HG02571 (cell line): ENCODE data around the gene C19orf81.

Experiments
- ATAC-seq: cut with Tn5 transposase; IDR thresholded peaks from one replicate; pipeline ENCODE4 v1.9.1; 2021; ENCODE audit warnings: mild to moderate bottlenecking, moderate library complexity; ENCODE audit not compliant: unreplicated experiment

The C19orf81 gene

DNA sequence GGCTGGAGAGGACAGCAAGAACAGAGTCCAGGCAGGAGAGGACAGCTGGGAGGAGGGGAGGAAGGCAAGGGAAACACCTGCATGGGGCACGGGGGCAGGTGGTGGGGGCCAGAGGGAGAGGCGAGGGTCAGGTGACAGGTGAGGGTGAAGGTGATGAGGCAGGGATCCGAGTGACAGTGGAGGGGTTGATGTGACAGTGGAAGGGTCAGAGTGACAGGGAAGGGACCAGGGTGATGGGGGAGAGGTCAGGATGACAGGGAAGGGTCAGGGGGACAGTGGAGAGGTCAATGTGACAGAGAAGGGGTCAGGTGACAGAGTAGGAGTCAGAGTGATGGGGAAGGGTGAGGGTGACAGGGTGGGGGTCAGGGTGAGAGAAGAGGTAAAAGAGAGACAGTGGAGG is 29.1 kb downstream of the C19orf81 start:
- ATAC-seq: no peak

DNA sequence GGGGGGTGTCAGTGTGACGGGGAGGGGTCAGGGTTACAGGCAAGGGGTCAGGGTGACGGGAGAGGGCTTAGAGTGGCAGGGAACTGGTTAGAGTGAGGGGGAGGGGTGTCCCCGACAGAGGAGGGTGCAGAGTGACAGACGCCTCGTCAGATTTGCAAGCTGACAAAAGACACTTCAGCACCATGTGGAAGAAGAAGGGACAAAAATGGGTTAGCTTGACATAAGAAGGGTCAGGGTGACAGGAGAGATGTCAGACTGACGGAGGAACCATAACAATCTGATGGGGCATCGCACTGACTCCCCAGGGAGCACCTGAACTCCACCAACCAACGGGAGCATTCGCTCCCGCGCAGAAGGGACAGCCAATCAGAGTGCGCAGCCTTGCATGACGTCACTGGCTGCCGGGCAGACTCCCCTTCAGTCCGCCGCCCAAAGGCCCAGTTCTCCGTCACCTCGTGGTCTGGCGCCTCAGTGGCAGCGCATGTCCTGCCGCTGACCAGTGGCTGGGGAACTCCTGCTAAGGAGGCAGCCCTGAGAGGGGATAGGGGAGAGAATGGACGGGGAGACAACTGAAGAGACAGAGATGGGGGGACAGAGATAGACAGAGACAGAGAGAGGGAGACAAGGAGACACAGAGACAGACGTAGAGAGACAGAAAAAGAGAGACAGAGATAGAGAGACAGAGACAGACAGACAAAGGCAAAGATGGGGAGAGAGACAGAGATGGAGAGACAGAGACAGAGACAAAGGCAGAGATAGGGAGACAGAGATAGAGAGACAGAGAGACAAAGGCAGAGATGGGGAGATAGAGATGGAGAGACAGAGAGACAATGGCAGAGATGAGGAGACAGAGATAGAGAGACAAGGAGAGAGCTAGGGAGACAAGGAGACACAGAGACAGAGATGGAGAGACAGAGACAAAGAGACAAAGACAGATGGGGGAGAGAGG is 30.2 kb downstream of the C19orf81 start:
- no peak for ATAC-seq

DNA sequence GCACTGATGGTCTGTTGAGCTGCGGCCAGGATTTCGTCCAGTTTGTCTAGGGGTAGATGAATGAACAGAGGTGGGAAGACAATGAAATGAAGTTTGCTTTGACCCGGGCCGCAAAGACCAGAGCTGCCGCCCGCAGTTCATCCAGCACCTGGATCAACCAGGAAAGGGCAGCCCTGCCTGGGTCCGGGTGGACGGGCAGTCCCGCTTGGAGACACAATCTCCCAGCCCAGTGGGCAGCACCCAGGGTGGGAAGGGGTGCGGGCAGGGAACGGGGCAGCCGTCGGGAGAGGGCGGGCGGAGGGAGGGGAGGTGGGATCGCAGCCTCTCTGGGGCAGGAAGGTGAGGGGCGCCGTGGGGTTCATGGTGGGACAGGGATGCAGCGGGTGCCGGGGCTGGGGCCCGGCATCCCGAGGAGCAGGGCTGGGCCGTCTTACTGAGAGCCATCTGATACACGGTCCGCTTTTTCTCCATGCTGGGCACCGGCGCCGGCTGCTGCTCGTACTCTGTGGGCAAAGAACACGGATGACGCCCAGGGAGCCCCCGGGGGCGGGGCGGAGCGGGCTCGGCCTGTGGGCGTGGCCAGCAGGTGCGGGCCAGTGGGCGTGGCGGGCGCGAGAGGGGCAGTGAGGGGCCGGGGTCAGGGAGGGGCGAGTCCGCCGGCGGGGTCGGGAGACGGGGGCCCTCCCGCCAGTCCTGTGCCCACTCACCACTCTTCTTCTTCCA is 37.2 kb downstream of the C19orf81 start:
- ATAC-seq: no peak

DNA sequence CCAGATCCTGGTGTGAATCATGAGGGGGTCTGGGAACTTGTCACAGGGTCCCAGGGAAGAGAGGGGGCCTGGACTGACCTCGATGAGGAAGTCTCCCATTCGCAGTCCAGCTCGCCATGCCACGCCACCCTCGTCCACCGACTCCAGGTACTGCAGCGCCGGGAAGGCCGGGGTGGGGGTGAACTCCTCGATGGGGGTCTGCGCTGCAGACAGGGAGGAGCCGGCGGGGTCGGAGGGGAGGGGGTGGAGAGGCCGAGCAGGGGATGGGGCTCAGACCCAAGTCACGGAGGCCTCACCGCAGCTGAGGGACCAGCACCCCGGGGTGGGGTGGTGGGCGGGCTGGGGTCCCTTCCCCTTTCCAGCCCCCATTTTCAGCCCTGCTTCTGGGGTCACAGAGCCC is 39.5 kb downstream of the C19orf81 start:
- ATAC-seq: no peak

DNA sequence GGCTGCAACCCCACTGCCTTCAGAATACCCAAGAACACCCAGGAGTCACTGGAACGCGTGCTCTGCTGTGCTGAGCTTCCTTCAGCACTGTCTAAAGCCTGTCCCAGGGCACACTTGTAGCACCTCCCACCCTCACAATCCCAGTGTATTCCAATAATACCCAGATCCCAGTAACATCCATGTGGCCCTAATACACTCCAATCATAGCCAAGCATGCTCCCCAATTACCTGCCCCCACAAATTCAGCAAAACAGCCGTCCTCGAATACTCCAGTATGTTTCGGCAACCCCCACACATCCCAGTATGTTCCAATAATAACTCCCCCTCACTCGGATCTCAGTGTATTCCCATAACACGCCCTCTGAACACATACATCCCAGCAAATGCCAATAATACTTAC is 41.2 kb downstream of the C19orf81 start:
- ATAC-seq: no peak

DNA sequence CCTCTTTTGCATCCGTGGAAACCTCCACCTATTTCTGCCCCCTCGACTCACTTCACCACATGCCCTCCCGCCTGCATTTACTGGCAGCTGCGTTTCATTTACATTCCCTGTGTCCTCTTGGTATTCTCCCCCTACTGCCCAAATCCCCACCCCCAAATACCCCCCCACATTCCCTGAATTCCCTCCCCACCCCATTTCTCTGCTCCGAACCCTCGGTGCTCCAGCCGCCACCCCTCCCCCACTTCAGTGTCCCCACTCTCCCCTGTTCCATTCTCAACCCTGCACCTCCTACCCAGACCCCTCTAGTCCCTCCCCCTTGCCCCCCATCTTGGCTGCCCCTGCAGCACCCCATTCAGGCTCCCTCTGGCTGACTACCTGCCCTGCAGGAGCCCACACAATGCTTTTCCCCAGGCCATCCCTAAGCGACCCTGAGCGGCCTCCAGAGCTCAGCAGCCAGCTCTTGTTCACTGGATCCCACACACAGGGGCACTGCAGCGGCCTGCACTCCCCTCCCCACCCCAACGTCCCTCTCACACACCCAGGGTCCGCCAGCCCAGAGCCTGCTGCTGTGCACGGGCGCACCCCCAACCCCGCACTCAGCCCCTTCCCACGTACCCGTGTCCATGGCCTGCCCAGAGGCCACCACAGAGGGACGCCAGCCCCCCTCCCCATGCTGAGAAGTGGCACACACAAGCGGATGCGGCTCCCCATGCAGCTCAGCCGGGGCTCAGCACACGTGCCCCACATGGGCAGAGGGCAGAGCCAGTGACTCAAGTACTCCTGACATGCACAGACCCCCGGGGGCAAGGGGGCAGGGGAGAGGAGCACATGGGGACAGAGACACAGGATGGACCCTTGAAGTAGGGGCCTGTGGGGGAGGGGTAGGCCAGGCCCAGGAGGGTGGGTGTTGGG is 44.1 kb downstream of the C19orf81 start:
- ATAC-seq: no peak

DNA sequence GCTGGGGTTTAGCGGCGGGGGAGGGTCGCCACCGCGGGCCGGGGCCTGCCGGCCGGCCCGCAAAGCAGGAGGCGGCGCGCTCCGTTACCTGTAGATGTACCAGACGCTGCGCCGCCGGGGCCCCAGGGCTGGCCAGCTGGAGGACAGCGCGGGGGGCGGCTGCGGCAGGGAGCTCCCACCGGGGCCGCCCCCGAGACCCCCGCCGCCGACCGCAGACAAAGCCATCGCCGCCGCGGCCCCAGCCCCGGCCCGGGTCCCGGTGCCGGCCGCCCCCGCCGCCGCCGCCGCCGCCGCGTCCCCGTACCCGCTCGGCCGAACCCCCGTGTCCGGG is 45.5 kb downstream of the C19orf81 start:
- no peak for ATAC-seq

DNA sequence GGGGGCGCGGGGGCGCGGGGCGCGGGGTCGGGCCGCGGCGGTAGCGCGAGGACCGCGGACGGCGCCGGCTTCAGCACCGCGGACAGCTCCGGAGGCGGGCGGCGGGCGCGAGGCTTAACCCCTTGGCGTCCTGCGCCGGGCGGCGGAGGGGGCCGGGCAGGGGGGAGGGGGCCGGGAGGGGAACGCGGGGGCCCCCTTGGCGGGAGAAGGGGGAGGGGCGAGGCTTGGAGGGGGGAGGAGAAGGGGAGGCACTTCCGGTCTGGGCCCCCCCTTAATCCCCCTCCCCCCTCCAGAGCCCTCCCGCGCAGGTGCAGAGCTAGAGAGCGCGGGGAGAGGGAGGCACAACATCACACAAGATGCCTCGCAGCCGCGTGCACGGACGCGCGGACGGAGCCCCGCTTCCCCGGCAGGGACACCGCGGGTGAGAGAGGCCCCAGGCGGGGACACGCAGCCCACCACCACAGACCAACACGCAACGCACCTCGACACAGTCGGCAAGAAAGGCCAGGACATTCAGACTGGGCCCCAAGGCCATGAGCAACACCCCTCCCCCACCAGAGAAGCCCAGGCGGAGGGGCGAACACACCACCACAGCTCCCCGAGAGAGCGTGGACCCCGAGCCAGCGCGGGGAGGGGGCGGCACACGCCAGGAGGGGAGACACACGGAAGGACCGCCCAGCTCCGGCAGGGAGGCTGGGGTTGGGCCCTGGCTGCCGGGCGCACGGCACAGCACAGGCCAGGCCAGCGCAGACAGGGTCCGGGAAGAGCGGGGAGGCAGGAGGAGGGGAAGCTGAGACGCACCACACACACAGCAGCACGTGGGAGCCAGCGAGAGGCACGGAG is 46.2 kb downstream of the C19orf81 start:
- ATAC-seq: no peak

DNA sequence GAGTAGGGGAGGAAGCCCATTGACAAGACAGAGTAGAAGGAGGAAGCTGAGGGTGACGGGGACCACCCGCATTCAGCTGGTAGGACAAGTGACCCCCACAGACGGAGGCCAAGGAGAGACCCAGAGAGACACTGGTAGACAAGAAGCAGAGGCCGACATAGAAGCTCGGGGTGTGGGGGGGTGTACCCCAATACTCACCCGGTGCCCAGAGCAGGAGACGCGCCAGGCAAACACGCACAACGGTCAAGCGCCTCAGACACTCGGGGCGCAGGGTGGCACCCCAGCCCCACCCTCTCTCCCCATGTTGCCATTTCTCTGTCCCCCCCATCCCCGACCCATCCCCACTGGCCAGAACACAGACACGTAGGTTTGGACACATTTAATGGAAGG is 46.8 kb downstream of the C19orf81 start:
- no peak for ATAC-seq

DNA sequence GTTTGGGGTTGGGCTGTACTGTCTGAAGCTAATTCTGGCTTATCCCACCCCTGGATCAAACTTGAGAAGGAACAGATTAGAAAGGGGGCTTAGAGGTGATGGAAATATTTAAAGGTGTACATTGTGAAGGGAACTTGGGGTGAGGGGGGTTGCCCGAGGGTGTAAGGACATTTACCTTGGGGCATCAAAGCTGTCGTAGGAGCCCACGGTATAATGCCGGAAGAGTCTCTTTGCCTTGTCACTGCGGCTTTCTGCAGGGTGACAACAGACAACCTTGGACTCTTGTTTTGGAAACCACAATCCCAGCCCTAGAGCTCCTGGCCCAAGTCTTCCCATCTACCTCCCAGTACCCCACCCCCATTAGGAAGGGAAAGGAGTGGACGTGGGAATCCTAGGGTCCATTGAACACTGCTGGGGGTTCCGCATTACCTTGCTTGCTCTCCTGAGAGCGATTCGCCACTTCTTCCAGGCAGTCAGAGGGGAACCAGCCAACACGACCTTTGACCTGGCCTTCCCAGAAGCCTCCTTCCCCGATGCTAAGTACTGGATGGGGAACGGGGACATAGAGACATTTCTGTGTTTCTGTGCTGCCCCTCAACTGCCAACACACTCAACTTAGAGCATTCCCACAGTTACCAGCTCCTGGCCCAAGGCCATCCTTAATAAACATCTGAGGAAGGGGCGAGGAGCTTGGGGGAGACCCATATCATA is 48.3 kb downstream of the C19orf81 start:
- ATAC-seq: no peak

DNA sequence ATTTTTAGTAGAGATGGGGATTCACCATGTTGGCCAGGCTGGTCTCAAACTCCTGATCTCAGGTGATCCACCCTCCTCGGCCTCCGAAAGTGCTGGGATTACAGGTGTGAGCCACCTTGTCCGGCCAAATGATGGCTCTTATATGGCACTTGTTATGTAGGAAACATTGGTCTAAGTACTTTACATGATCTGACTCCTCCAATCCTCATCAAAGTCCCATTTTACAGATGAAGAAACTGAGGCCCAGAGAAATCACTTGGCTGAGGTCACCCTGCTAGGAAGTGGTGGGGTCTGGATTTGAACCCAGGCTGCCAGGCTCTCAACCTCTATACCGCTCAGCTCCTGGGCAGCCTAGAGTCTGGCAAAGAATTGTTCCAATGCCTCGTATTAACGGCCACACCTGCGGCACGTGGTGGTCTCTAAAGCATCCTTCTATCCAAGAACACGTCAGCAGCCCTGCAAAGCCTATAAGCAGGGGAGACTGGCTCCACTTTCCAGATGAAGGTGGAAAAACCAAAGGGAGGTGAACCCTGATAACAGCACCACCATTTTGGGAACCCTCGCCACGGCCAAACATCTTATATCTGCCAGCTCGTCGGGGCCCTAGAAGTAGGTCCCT is 52.2 kb downstream of the C19orf81 start:
- no peak for ATAC-seq

DNA sequence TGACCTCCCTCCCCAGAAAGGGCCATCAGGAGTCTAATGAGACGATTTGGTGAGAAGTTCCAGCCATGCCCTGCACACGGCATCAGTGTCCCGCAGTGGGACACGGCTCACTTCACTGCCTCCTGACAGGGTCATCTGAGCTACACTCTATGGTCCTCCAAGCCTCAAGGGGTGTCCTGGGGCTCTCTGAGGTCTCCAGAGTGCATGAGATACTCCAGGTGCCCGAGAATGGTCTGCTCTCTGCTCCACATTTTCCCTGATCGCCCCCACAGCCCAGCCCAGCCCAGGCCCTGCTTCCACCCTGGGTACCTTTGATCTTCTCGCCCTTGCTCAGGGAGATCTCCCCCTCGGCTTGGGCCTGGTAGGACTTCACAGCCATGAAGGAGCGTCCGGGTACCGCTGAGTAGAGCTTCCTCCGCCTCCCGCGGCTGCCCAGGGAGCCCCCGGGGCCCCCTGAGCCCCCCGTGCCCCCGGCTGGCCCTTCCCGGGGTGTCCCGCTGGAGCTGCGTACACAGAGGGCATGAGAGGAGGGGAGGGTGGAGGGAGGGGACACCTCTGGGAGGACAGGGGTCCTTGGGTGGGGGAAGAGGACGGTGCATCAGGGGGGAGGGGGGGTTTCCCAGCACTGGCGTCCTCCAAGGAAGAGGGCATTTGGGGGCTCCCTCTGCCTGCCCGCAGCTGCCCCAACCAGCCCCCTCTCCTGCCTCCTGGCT is 53.1 kb downstream of the C19orf81 start:
- ATAC-seq: no peak

DNA sequence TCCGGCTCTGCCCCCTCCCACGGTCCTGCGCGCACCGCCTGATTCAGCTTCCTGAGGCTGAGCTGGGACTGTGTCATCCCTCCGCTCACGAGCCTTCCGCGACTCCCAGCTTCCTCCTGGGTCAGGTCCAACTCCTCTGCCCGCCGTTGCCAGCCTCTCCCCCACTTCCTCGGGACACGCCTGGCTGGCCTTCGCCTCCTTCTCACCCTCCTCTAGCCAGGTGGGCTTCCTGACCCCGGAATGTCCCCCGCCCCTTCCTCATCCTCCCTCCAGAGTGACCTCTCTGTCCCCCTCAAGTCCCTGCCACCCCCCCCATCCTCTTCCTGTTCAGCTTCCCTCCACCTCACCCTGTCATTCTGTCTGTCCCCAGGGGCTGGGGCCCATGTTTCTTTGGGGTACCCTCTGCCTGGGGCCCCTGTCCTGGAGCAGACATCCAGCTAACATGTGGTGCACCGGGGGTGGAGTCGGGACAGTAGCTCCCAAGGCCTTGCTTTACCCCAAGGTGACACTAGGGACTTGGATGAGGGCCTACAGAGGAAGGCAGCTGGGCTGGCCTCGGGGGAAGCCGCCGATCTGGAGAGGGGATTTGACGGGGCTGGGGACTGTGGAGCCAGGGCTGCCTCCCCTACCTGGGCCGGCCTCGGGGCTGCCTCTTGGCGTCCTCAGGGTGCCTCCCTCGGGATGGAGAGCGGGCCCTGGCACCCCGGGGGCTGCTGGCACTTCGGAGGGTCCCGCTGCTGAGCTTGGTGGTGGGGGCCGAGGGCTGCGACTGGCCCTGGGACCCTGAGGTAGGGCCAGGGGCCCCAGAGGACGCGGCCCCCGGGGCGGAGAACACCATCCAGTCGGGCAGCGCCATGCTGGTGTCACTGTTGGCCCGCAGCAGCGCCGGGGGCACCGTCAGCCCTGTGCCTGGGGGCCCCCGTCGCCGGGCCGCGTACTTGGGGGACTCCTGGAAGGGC is 53.9 kb downstream of the C19orf81 start:
- ATAC-seq: no peak

DNA sequence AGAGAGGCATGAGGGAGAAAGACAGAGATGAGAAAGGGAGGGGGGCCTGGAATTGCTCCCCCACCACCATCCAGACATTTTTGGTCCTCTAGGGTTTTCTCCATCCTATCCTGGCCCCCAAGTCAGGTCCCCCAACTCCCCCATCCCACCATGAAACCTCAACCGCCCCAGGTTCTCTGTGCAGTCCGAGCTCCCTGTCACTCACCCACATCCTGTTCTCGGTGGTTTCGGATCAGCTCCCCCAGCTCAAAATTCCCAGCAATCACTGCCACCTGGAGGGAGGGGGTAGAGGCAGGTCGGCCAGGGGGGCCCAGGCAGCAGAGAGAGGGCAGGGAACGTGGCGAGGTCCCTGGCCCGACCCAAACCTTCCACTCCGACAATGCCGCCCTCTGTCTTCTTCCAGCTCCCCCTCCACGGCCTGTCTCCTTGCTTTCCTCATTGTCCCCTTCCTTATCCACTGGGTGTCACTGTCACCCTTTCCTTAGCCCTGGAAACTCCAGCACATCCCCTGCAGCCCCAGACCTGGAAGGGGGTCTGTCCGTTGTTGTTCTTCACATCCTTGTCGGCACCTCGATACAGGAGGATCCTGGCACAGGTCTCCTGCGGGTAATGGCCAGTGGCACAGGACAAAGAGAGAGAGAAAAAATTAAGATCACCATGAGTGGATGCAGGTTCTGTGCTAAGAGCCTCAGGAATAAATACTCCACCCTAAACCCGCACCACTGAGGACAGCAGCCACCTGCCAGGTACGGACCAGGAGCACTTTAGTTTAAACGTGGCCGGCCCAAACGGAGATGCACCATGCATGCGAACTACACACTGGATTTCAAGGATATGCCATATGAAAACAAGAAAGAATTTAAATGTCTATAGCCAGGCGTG is 54.9 kb downstream of the C19orf81 start:
- ATAC-seq: no peak

DNA sequence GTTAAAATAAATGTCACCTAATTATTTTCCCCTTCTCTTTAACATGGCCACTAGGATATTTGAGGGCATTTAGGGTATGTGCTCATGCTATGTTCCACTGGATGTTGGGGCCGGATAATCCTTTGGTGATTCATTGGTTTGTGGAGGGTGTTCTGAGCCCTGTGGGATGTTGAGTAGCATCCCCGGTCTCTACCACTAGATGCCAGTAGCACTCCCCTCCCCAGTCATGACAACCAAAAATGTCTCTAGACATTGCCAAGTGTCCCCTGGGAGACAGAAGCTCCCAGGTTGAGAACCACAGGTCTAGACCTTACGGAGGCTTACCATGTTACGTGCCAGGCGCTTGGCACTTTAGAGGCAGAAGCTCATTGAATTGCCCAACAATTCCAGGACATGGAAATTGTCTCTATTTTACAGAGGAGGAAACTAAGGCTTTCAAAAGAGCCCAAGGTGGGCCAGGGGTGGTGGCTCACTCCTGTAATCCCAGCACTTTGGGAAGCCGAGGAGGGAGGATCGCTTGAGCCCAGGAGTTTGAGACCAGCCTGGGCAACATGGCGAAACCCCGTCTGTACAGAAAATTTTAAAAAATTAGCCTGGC is 56.3 kb downstream of the C19orf81 start:
- no peak for ATAC-seq

DNA sequence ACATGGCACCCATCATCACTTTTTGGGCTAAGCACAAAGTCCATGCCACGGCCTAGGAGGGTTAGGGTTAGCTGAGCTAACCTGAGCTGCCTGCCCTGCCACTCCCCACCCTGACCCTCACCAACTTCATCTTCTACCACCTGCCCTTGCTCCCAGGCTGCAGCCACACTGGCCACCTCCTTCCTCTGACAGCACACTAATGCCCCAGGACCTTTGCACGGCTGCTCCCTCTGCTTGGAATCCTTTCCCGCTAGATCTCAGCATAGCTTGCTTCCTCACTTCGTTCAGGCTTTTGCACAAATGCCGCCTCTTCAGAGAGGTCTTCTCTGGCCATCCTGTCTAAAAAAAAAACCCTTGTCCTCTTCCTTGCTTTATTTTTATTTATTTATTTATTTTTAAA is 57.1 kb downstream of the C19orf81 start:
- no peak for ATAC-seq
